HL-60 (cell line): Measurements from ENCODE around the gene SRCIN1.

Experiments used
- DNase-seq, 2 experiments: peaks; one replicate each; pipeline ENCODE4 v3.0.0-alpha.2; 2010 to 2020; ENCODE audit warnings: low read depth in 1 of 2, low spot score in 1 of 2
- H3K27ac ChIP-seq: fragments of 250-450 bp; sonication (Bioruptor Pico); replicated peaks from 2 replicates; pipeline ENCODE4 v1.5.1; 2020; ENCODE audit warnings: mild to moderate bottlenecking, moderate library complexity
- H3K27me3 ChIP-seq: fragments of 250-450 bp; sonication (Bioruptor Pico); 2 replicates; pipeline ENCODE4 v1.5.1; 2021; ENCODE audit warnings: mild to moderate bottlenecking, moderate library complexity; ENCODE audit not compliant: insufficient read depth, poor library complexity, severe bottlenecking
- H3K4me3 ChIP-seq: replicated peaks from 2 replicates; pipeline ENCODE4 v1.5.1; 2011; ENCODE audit warnings: mild to moderate bottlenecking, control low read depth, low read length; ENCODE audit not compliant: insufficient read depth
- GABPA ChIP-seq: IDR thresholded peaks from 2 replicates; pipeline ENCODE4 v1.6.1; 2012; ENCODE audit warnings: low read depth
- POLR2AphosphoS5 ChIP-seq: IDR thresholded peaks from 2 replicates; pipeline ENCODE4 v1.6.1; 2012; ENCODE audit warnings: low read depth
- SPI1 ChIP-seq: IDR thresholded peaks from 2 replicates; pipeline ENCODE4 v1.6.1; 2012; ENCODE audit warnings: low read depth, mild to moderate bottlenecking, borderline replicate concordance
- TF ChIP-seq, protein P1 (sequence below): IDR thresholded peaks from 2 replicates; pipeline ENCODE4 v1.6.1; 2012; ENCODE audit warnings: low read depth; ENCODE audit not compliant: insufficient replicate concordance
- TF ChIP-seq, protein P2 (sequence below): IDR thresholded peaks from one replicate; pipeline ENCODE4 v1.5.1; 2011; ENCODE audit warnings: low read length, control low read depth, inconsistent platforms; ENCODE audit not compliant: insufficient read depth

Gene SRCIN1

DNA sequence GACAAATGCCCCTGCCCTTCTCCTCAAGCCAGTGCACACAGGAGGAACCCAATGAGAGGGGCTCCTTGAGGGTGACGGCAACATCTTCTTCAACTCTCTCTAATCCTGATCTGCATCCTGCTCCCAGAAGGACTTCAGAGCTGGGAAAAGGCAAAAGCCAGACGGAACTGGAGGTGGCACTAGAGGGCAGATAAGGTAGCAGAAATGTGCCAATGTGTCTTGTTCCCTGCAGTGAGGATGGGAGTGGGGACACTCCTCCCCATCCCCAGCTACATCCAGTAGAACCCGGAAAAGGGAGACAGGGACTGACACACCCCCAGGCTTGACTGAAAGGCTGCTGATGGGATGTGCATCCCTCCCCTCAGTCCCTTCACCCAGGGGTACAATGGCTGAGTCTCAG, 28.5 kb downstream of the SRCIN1 start:
- TF ChIP-seq POLR2AphosphoS5 (no peak), SPI1 (no peak), GABPA (no peak)
- TF ChIP-seq, protein P1, sequence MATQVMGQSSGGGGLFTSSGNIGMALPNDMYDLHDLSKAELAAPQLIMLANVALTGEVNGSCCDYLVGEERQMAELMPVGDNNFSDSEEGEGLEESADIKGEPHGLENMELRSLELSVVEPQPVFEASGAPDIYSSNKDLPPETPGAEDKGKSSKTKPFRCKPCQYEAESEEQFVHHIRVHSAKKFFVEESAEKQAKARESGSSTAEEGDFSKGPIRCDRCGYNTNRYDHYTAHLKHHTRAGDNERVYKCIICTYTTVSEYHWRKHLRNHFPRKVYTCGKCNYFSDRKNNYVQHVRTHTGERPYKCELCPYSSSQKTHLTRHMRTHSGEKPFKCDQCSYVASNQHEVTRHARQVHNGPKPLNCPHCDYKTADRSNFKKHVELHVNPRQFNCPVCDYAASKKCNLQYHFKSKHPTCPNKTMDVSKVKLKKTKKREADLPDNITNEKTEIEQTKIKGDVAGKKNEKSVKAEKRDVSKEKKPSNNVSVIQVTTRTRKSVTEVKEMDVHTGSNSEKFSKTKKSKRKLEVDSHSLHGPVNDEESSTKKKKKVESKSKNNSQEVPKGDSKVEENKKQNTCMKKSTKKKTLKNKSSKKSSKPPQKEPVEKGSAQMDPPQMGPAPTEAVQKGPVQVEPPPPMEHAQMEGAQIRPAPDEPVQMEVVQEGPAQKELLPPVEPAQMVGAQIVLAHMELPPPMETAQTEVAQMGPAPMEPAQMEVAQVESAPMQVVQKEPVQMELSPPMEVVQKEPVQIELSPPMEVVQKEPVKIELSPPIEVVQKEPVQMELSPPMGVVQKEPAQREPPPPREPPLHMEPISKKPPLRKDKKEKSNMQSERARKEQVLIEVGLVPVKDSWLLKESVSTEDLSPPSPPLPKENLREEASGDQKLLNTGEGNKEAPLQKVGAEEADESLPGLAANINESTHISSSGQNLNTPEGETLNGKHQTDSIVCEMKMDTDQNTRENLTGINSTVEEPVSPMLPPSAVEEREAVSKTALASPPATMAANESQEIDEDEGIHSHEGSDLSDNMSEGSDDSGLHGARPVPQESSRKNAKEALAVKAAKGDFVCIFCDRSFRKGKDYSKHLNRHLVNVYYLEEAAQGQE: no peak
- TF ChIP-seq, protein P2, sequence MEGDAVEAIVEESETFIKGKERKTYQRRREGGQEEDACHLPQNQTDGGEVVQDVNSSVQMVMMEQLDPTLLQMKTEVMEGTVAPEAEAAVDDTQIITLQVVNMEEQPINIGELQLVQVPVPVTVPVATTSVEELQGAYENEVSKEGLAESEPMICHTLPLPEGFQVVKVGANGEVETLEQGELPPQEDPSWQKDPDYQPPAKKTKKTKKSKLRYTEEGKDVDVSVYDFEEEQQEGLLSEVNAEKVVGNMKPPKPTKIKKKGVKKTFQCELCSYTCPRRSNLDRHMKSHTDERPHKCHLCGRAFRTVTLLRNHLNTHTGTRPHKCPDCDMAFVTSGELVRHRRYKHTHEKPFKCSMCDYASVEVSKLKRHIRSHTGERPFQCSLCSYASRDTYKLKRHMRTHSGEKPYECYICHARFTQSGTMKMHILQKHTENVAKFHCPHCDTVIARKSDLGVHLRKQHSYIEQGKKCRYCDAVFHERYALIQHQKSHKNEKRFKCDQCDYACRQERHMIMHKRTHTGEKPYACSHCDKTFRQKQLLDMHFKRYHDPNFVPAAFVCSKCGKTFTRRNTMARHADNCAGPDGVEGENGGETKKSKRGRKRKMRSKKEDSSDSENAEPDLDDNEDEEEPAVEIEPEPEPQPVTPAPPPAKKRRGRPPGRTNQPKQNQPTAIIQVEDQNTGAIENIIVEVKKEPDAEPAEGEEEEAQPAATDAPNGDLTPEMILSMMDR: no peak
- Histone ChIP-seq H3K4me3 (no peak overlapping the region), H3K27ac (no peak overlapping the region), H3K27me3 (peaks cover 81% of the 10 kb centered on the region)
- no peak for DNase-seq

DNA sequence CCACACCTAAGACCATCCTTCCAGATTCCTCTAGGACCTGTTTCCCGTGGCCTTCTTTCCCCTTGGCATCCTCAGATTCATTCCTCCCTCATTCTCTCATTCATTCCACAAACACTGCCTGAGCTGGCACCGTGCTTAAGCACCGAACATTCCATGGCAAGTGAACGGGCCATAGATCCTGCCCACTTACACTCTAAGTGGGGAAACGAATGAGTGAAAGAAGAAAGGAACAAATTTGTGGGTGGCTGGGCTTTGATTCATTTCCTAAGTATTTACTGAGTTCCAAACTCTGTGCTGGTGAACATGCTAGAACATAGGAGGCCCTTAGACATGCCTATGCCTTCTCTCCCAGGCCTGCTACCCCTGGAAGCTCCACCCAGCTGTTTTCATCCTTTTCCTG, 30.0 kb downstream of the SRCIN1 start:
- no peak for TF ChIP-seq SPI1
- TF ChIP-seq GABPA: no peak
- TF ChIP-seq, protein P2: no peak
- no peak for TF ChIP-seq POLR2AphosphoS5
- TF ChIP-seq, protein P1: no peak
- Histone ChIP-seq H3K27ac (no peak overlapping the region), H3K4me3 (no peak overlapping the region), H3K27me3 (peaks cover 89% of the 10 kb centered on the region)
- DNase-seq: no peak

DNA sequence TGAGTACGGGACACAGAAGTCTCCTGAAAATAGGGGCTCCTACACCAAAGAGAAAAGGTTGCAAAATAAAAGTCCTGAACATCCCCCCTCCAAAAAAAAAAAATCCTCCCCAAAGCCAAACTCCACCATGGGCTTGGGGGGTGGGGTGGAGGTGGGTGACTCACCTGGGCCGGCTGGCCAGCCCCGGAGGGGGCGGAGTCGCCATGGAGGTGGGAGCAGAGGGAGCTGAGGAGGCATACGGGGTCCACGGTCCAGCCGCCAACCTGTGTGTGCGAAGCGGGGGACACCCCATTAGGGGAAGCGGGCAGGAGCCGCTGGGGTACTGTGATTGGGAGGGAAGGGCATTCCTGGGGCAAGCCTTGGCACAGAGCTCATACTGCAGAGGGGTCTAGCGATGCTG, 31.0 kb downstream of the SRCIN1 start:
- H3K4me3 ChIP-seq: no peak overlapping the region
- H3K27me3 ChIP-seq: peaks cover 88% of the 10 kb centered on the region
- TF ChIP-seq GABPA (no peak), SPI1 (no peak), POLR2AphosphoS5 (no peak)
- TF ChIP-seq, protein P1: no peak
- TF ChIP-seq, protein P2: no peak
- no peak overlapping the region for H3K27ac ChIP-seq
- DNase-seq: no peak
